ENCODE measurements around the gene COL15A1.

GRCh38 chr9:99090336-99091130, 146.8 kb downstream of the COL15A1 start:
- TF ChIP-seq CTCF (IDR thresholded peaks at IDR 0.05 in 4 of 5, conservative IDR thresholded peaks at IDR 0.05 in 1 of 5): no peak
- TF ChIP-seq POLR2A (IDR thresholded peaks at IDR 0.05): no peak

Data from gastrocnemius medialis (tissue), 4 donors.